ENCODE measurements around the gene CENPB. TPM values are rescaled to one million over a fixed set of nuclear protein-coding genes. Genes with fewer than 3 reads are reported as not detected.

Gene CENPB
- polyA plus RNA-seq, 1 experiment = 29.7 TPM

DNA sequence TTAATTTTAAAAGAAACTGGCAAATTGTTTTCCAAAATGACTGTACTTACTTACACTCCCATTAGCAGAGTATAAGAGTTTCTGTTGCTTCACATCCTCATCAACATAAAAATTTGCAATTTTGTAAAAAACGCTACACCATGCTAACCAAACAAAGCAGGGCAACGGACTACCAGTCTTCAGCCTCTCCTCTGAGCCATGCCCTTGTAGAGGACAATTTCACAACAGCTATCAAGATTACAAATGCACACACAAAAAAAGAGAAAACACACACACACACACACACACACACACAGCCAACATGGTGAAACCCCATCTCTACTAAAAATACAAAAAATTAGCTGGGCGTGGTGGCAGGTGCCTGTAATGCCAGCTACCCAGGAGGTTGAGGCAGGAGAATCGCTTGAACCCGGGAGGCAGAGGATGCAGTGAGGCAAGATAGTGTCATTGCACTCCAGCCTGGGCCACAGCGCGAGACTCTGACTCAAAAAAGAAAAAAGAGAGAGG is 14.9 kb downstream of the CENPB start:
- Histone ChIP-seq H3K27me3 (ENCODE audit: control insufficient read depth, insufficient read depth, low read length) (no peaks in the 10 kb centered on the region), H3K4me3 (ENCODE audit: low read depth, low read length) (no peak overlapping the region), H3K9me3 (ENCODE audit: control insufficient read depth, insufficient read depth, low read length) (no peaks in the 10 kb centered on the region), H3K27ac (ENCODE audit: low read depth, low read length) (no peak overlapping the region)
- no peak for DNase-seq (ENCODE audit: low read depth, low spot score)
- ChIA-PET POLR2A (no interaction called here), CTCF (interaction anchor here (0.7 kb wide), 2 partner anchors 55 to 77 kb away, joined by 3 read pairs; no protein-coding TSS in a partner anchor)
- TF ChIP-seq, protein P1, sequence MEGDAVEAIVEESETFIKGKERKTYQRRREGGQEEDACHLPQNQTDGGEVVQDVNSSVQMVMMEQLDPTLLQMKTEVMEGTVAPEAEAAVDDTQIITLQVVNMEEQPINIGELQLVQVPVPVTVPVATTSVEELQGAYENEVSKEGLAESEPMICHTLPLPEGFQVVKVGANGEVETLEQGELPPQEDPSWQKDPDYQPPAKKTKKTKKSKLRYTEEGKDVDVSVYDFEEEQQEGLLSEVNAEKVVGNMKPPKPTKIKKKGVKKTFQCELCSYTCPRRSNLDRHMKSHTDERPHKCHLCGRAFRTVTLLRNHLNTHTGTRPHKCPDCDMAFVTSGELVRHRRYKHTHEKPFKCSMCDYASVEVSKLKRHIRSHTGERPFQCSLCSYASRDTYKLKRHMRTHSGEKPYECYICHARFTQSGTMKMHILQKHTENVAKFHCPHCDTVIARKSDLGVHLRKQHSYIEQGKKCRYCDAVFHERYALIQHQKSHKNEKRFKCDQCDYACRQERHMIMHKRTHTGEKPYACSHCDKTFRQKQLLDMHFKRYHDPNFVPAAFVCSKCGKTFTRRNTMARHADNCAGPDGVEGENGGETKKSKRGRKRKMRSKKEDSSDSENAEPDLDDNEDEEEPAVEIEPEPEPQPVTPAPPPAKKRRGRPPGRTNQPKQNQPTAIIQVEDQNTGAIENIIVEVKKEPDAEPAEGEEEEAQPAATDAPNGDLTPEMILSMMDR (IDR thresholded peaks at IDR 0.05; ENCODE audit: low read depth, low read length) = no peak

DNA sequence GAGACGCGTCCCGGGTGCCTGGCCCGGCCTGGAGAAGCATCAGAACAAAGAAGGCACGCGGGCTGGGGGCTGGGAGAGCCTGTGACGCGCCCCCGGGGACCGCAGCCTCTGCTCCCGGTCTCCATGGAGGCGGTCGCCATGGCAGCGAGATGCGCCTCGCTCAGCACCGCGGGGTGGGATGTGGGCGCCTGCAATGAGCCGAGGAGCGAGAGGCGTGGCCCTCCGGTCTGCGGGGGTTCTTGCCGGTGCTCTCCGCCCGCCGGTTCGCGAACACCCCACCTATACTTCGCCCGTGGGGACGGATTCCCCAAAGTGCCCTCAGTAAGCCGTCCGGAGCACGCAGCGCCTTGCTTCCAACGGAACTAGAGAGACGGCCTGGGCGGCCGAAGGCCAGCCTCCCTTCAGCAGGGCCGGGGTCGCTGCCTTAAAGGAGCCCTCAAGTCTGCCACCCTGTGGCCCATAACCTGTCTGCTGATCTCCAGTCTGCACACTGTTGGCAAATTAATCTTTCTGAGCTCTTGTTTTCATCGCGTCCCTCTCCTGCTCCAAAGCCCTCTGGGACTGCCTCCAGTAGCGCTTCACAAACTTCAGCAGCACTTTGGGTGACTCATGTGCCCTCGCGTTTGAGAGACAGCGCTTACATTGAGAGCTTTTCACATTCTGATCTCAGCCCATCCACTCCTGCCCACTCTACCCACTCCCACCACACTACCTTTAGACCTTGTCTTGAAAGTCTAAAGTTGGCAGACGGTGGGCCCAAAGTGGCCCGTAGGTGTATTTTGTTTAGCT is 18.0 kb downstream of the CENPB start:
- ChIA-PET CTCF (interaction anchor here (0.5 to 2.1 kb wide), 10 partner anchors 10 to 304 kb away, joined by 3 to 18 read pairs (median 6); partner anchors contain the start of genes CENPB and SPEF1), POLR2A (interaction anchor here (0.9 to 2.3 kb wide), 10 partner anchors 8 to 317 kb away, joined by 3 to 14 read pairs (median 4); partner anchors contain the start of genes ADAM33, AP5S1, CENPB and SPEF1)
- Histone ChIP-seq H3K27ac (ENCODE audit: low read depth, low read length) (peak overlapping the region; percentile 90), H3K27me3 (ENCODE audit: control insufficient read depth, insufficient read depth, low read length) (no peaks in the 10 kb centered on the region), H3K4me3 (ENCODE audit: low read depth, low read length) (peak overlapping the region; percentile 84), H3K9me3 (ENCODE audit: control insufficient read depth, insufficient read depth, low read length) (no peaks in the 10 kb centered on the region)
- TF ChIP-seq, protein P1 (IDR thresholded peaks at IDR 0.05; ENCODE audit: low read depth, low read length) = peak; percentile 47
- DNase-seq (ENCODE audit: low read depth, low spot score) = no peak

DNA sequence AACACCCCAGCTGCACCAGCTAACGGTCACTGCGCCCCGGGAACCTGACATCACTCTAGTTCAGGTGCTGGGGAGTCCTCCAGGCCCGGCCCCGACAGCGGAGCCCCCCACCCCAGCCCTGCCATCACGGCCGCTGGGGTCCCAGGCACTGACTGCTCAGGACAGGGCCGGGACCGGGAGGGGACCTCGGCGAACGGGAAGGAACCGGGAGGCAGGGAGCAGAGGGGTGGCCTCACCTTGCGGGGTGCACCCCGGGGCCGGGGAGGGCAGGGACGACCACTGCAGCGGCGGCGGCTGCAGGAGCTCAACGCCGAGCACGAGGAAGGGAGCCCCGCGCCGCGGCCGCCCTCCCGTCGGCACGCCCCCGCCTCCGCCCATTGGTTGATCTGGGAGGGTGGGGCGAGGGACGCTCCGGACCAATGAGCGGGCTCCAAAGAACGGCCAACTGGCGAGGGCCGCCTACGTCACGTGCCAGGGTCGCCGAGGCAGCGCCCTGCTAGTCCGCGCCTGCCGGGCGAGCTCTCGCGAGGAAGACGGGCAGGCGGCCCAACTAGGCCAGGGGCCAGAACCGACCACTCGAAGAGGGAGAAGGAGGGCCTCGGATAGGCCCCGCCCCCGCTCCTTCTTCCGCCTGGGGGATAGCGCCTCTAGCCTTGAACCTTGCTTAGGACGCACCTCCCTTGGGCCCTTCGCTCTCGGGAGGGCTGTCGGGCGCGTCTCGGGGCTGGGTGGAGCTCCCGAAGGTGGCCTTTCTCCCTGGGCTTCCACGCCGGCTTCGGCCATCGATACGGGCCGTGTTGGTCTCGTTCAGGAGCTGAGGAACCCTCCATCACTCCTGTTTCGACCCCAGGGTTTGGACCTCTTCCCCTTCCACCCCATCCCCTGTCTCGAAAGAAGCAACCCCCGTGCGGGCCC is 18.9 kb downstream of the CENPB start, which contains the start of gene ADISSP:
Gene ADISSP (minus strand): TSS at position 327 of the 915 bp plus-strand sequence. CDS start 7,653 bp downstream, outside the sequence.
- CTCF ChIA-PET = interaction anchor here (1.2 to 2.1 kb wide), 4 partner anchors 10 to 51 kb away, joined by 4 to 18 read pairs (median 10); partner anchors contain the start of gene SPEF1
- TF ChIP-seq, protein P1 (IDR thresholded peaks at IDR 0.05; ENCODE audit: low read depth, low read length) = peak; percentile 28; the same call in 1 of the 2 replicates
- Histone ChIP-seq H3K9me3 (ENCODE audit: control insufficient read depth, insufficient read depth, low read length) (no peaks in the 10 kb centered on the region), H3K4me3 (ENCODE audit: low read depth, low read length) (peak within 1 kb of the TSS; percentile 84), H3K27me3 (ENCODE audit: control insufficient read depth, insufficient read depth, low read length) (no peaks in the 10 kb centered on the region), H3K27ac (ENCODE audit: low read depth, low read length) (peak within 1 kb of the TSS; percentile 90)
- POLR2A ChIA-PET = interaction anchor here (0.6 to 2.3 kb wide), 12 partner anchors 10 to 318 kb away, joined by 3 to 14 read pairs (median 4); partner anchors contain the start of genes ADAM33, AP5S1, CENPB and SPEF1
- peak; percentile 95 for DNase-seq (ENCODE audit: low read depth, low spot score)

DNA sequence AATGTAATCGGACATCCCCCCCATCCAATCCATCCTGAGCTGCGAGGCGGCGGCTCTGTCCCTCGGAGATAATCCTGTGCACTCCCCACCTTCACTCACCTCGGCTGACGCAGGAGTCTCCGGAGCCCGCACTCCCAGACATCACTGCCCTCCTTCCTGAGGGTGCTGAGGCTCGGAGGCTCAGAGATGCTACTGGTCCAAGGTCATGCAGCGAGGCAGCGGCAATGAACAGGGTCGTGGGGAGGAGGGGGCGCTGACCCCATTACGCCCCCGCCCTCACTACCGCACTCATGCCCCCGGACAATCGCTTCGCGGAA is 19.5 kb downstream of the CENPB start:
- POLR2A ChIA-PET = interaction anchor here (0.6 to 2.3 kb wide), 5 partner anchors 11 to 85 kb away, joined by 3 to 14 read pairs (median 7); partner anchors contain the start of genes ADAM33 and AP5S1
- DNase-seq (ENCODE audit: low read depth, low spot score) = no peak

More for the DNA sequence above, 19.5 kb downstream of the CENPB start:
- Histone ChIP-seq H3K4me3 (ENCODE audit: low read depth, low read length) (peak overlapping the region; percentile 77), H3K27ac (ENCODE audit: low read depth, low read length) (no peak overlapping the region), H3K27me3 (ENCODE audit: control insufficient read depth, insufficient read depth, low read length) (no peaks in the 10 kb centered on the region), H3K9me3 (ENCODE audit: control insufficient read depth, insufficient read depth, low read length) (no peaks in the 10 kb centered on the region)
- TF ChIP-seq, protein P1 (IDR thresholded peaks at IDR 0.05; ENCODE audit: low read depth, low read length) = no peak
- CTCF ChIA-PET = interaction anchor here (1.2 to 2.1 kb wide), 4 partner anchors 11 to 52 kb away, joined by 4 to 18 read pairs (median 10); partner anchors contain the start of gene SPEF1

All from AG04450 (cell line).